Measurements from ENCODE around the gene CDON.
"Not testable (repeated sequence)": the region's sequence is repeated elsewhere in the genome, so short reads cannot be mapped to it uniquely, and the experiment has no call there.

Gene CDON

DNA sequence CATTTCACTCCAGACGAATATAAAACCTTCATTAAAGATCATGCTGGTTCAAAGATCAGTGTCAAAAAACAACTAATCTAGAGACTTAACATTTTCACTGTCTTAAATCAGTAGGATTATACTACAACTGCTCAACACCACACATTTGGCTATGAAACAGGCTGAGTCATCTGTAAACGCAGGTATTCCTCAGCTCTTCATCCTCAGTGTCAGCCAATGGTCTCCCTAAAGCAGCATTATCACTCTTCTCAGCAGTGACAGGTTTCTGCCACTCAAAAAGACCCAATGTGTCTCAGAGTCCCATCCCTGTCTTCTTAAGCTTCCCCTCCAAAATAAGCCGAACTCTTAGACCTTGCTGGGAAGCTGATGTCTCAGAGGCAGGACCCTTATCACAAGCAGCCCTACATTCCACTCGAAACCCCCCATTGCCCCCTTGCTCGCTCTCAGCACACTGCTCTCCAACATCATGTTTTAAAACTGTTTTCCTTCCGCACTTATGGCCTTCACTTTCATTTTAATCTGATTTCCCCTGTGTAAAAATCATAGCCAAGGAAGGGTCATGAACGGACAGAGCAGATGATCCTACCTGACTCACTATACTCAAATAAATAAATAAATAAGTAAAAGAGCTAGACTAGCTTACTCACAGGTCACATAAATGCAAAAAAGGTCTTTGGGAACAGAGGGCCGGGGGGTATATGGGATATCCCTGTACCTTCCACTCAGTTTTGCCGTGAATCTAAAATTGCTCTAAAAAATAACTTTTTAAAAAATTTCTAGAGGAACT, 23.0 kb downstream of the CDON start:
- Histone ChIP-seq H2AFZ (ENCODE audit: low read length, unreplicated experiment) (no peak overlapping the region), H3K36me3 (ENCODE audit: insufficient read depth, low read length) (no peaks in the 10 kb centered on the region), H3K4me1 (ENCODE audit: control insufficient read depth, insufficient read depth, low read length, unreplicated experiment) (peaks cover 9% of the 10 kb centered on the region), H3K27me3 (ENCODE audit: insufficient read depth, low read length) (no peaks in the 10 kb centered on the region), H3K79me2 (ENCODE audit: control insufficient read depth, insufficient read depth, low read length, unreplicated experiment) (no peaks in the 10 kb centered on the region), H3K27ac (ENCODE audit: low read depth, low read length) (no peak overlapping the region), H3K4me3 (ENCODE audit: low read depth, low read length) (no peak overlapping the region)

DNA sequence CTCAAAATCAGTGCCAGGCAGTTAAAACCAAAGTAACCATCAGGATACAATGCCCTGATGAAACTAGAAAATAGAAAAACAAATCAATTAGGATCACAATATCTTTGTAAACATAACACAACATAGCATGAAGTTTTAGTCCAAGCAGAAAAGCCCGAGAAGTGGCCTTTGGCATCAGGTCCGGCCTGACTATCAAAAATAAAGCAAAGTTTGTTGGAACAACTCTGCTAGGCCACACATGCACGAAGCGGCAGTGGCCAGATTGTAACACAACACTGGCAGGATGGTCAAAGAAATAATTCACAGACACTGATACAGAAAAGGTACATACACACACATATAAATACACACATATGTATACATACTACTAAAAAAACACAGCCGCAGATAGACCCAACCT, 26.9 kb downstream of the CDON start:
- H3K27me3 ChIP-seq (ENCODE audit: insufficient read depth, low read length) = no peaks in the 10 kb centered on the region
- H2AFZ ChIP-seq (ENCODE audit: low read length, unreplicated experiment) = no peak overlapping the region
- no peaks in the 10 kb centered on the region for H3K36me3 ChIP-seq (ENCODE audit: insufficient read depth, low read length)
- H3K4me3 ChIP-seq (ENCODE audit: low read depth, low read length) = no peak overlapping the region
- H3K27ac ChIP-seq (ENCODE audit: low read depth, low read length) = no peak overlapping the region
- H3K79me2 ChIP-seq (ENCODE audit: control insufficient read depth, insufficient read depth, low read length, unreplicated experiment) = no peaks in the 10 kb centered on the region
- peaks cover 9% of the 10 kb centered on the region for H3K4me1 ChIP-seq (ENCODE audit: control insufficient read depth, insufficient read depth, low read length, unreplicated experiment)

DNA sequence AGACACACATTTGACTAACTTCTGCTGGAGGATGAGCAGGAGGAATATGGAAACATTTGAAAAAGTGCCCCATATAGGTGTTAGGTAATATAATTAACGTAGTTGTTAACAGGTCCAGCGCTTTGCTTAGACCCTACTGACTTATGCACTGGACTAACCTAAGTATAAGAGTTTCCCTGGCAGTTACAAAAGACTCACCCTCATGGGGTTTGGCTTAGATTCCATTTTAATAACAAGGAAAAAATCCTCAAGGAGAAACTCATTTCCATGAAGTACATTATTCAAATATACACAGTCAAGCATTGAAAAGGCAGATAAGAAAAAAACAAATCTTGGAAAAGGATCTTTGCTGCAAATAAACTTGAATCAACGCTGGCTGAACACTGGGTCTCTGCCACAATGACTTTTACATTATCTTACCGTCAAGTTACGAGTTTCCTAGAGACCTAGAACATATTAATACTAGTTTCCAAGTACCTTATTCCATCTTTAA, 27.7 kb downstream of the CDON start:
- no peaks in the 10 kb centered on the region for H3K79me2 ChIP-seq (ENCODE audit: control insufficient read depth, insufficient read depth, low read length, unreplicated experiment)
- peaks cover 15% of the 10 kb centered on the region for H3K4me1 ChIP-seq (ENCODE audit: control insufficient read depth, insufficient read depth, low read length, unreplicated experiment)
- no peak overlapping the region for H3K4me3 ChIP-seq (ENCODE audit: low read depth, low read length)
- H3K27ac ChIP-seq (ENCODE audit: low read depth, low read length) = no peak overlapping the region
- no peaks in the 10 kb centered on the region for H3K36me3 ChIP-seq (ENCODE audit: insufficient read depth, low read length)
- no peak overlapping the region for H2AFZ ChIP-seq (ENCODE audit: low read length, unreplicated experiment)
- no peaks in the 10 kb centered on the region for H3K27me3 ChIP-seq (ENCODE audit: insufficient read depth, low read length)

DNA sequence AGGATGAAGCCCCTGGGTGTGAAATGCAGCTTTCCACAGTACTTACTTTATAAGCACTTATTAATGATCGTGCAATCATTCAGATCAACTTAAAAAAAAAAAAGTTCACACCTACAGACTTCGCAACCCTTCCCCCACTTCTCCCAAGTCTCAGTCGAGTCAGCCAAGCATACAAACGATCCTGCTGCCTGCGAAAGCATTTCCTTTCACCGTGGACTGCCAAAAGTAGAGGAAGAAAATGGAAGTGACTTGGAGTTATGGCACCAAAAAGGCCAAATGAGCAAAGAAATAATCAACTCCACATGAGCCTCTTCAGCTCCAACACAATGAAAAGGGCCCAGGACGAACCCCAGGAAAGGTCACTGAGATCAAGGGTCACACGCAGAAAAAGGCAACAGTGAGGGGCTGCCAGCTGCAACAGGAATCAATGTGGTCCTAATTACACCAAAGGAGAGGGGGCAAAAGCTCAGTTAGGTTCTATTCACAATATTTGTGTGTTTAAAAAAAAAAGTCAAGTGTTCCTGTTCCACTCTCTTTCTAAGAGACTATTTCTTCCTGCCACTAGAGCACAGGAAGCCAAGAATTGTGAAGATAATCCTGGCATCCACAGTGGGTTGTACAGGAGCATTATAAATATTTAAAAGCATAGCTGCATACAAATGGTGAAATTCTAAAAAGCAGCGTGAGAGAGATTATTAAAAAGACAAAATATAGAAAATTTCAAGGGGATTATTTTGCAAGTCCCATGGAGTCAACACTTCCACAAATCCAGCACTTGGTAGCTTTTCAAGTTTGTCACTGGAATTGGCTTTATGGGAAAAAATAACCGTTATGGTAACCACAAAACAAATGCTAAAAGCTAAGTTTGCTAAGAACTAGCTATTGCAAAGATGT, 28.4 kb downstream of the CDON start:
- H3K4me1 ChIP-seq (ENCODE audit: control insufficient read depth, insufficient read depth, low read length, unreplicated experiment) = peaks cover 10% of the 10 kb centered on the region
- no peak overlapping the region for H3K27ac ChIP-seq (ENCODE audit: low read depth, low read length)
- H3K36me3 ChIP-seq (ENCODE audit: insufficient read depth, low read length) = no peaks in the 10 kb centered on the region
- no peaks in the 10 kb centered on the region for H3K79me2 ChIP-seq (ENCODE audit: control insufficient read depth, insufficient read depth, low read length, unreplicated experiment)
- H3K4me3 ChIP-seq (ENCODE audit: low read depth, low read length) = no peak overlapping the region
- no peak overlapping the region for H2AFZ ChIP-seq (ENCODE audit: low read length, unreplicated experiment)
- H3K27me3 ChIP-seq (ENCODE audit: insufficient read depth, low read length) = no peaks in the 10 kb centered on the region

DNA sequence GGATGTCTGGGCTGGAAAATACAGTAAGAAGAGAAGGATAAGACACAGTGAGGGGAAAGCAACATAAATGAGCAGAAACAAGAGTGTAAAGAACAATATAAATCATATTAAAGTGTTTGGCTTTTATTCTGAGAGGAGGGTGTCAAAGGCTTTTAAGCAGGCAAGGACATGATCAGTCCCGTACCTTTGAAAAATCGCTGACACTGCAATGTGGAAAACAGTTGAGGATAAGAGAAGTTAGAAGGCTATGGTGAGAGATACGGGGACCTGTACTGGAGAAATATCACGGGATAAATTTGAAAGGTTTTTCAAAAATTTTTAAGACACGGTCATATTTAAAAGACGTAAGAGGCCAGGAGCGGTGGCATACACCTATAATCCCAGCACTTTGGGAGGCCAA, 30.3 kb downstream of the CDON start:
- no peaks in the 10 kb centered on the region for H3K36me3 ChIP-seq (ENCODE audit: insufficient read depth, low read length)
- H3K27ac ChIP-seq (ENCODE audit: low read depth, low read length) = no peak overlapping the region
- H2AFZ ChIP-seq (ENCODE audit: low read length, unreplicated experiment) = no peak overlapping the region
- H3K4me1 ChIP-seq (ENCODE audit: control insufficient read depth, insufficient read depth, low read length, unreplicated experiment) = peaks cover 8% of the 10 kb centered on the region
- H3K27me3 ChIP-seq (ENCODE audit: insufficient read depth, low read length) = no peaks in the 10 kb centered on the region
- H3K4me3 ChIP-seq (ENCODE audit: low read depth, low read length) = no peak overlapping the region
- H3K79me2 ChIP-seq (ENCODE audit: control insufficient read depth, insufficient read depth, low read length, unreplicated experiment) = no peaks in the 10 kb centered on the region

DNA sequence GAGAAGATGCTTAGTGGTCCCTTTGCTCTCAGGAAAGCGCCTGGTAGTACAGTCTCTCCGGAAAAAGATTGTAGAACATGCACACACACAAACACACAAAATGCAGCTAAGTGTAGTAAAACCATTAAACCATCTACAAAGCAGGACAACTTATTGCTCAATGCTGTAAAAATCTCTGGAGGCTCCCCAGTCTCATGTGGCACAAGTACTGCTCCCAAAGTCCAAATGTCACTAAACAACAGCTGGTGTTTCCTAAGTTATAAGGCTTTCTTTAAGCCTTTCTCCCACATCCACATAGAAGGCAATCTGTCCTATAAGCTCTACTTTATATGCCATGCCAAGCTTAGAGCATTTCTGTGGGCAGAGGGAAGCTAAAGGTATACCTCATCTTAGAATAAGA, 32.9 kb downstream of the CDON start:
- Histone ChIP-seq H3K27ac (ENCODE audit: low read depth, low read length) (no peak overlapping the region), H3K27me3 (ENCODE audit: insufficient read depth, low read length) (no peaks in the 10 kb centered on the region), H3K36me3 (ENCODE audit: insufficient read depth, low read length) (no peaks in the 10 kb centered on the region), H2AFZ (ENCODE audit: low read length, unreplicated experiment) (no peak overlapping the region), H3K4me1 (ENCODE audit: control insufficient read depth, insufficient read depth, low read length, unreplicated experiment) (peaks cover 8% of the 10 kb centered on the region), H3K79me2 (ENCODE audit: control insufficient read depth, insufficient read depth, low read length, unreplicated experiment) (no peaks in the 10 kb centered on the region), H3K4me3 (ENCODE audit: low read depth, low read length) (no peak overlapping the region)

DNA sequence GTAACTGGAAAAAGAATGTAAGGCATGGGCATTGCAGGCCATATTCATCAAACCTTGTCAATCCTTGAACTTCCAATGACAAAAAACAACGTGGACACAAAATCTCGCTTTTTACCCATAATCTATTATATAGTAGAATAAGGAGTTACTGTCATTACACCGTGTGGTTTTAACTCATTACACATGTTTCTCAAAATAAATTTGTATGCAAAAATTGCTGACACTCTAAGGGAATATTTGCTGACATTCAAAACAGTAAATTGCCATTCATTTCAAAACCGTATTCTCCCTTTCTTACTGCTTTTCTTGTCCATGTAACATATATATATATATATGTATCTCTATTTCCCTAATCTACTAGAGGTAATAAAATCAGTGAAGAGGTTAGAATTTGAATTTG, 33.4 kb downstream of the CDON start:
- Histone ChIP-seq H3K79me2 (ENCODE audit: control insufficient read depth, insufficient read depth, low read length, unreplicated experiment) (no peaks in the 10 kb centered on the region), H3K4me1 (ENCODE audit: control insufficient read depth, insufficient read depth, low read length, unreplicated experiment) (peaks cover 8% of the 10 kb centered on the region), H2AFZ (ENCODE audit: low read length, unreplicated experiment) (no peak overlapping the region), H3K27ac (ENCODE audit: low read depth, low read length) (no peak overlapping the region), H3K4me3 (ENCODE audit: low read depth, low read length) (no peak overlapping the region), H3K27me3 (ENCODE audit: insufficient read depth, low read length) (no peaks in the 10 kb centered on the region), H3K36me3 (ENCODE audit: insufficient read depth, low read length) (no peaks in the 10 kb centered on the region)

DNA sequence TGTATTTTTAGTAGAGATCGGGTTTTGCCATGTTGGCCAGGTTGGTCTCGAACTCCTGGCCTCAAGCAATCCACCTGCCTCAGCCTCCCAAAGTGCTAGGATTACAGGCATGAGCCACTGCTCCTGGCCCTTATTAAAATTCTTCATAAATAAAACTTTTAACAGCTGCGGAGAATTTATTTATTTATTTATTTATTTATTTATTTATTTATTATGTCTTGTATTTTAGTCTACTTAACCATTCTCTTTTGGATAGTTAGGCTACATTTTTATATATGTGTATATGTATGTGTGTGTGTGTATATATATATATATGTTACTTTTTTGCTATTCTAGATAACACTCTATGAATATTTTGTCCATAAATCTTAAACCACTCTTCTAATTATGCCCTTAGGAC, 34.1 kb downstream of the CDON start:
- H3K36me3 ChIP-seq (ENCODE audit: insufficient read depth, low read length); H3K27me3 ChIP-seq (ENCODE audit: insufficient read depth, low read length); H3K27ac ChIP-seq (ENCODE audit: low read depth, low read length); H2AFZ ChIP-seq (ENCODE audit: low read length, unreplicated experiment); H3K4me1 ChIP-seq (ENCODE audit: control insufficient read depth, insufficient read depth, low read length, unreplicated experiment); H3K79me2 ChIP-seq (ENCODE audit: control insufficient read depth, insufficient read depth, low read length, unreplicated experiment); H3K4me3 ChIP-seq (ENCODE audit: low read depth, low read length): not testable (repeated sequence)

DNA sequence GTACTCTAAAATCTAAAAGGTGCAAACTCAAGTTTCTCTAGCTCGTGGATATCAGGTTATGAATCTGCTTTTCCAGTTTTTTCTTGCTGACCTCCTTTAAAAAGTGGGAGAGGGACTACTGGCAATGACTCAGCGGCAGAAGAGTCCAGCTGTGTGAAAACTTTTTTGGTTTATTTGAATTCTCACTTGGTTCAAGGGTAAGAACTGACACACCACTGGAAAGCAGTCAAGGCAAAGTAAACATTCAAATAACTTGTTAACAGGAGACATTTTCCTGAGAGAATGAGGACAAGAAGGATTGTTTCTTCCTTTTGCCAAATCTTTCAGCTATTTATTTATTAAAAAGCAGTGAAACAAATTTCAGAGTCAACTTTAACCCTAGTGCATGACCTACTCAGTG, 36.1 kb downstream of the CDON start:
- H2AFZ ChIP-seq (ENCODE audit: low read length, unreplicated experiment) = no peak overlapping the region
- H3K4me3 ChIP-seq (ENCODE audit: low read depth, low read length) = no peak overlapping the region
- no peaks in the 10 kb centered on the region for H3K36me3 ChIP-seq (ENCODE audit: insufficient read depth, low read length)
- no peaks in the 10 kb centered on the region for H3K27me3 ChIP-seq (ENCODE audit: insufficient read depth, low read length)
- no peak overlapping the region for H3K27ac ChIP-seq (ENCODE audit: low read depth, low read length)
- H3K79me2 ChIP-seq (ENCODE audit: control insufficient read depth, insufficient read depth, low read length, unreplicated experiment) = no peaks in the 10 kb centered on the region
- H3K4me1 ChIP-seq (ENCODE audit: control insufficient read depth, insufficient read depth, low read length, unreplicated experiment) = peaks cover 8% of the 10 kb centered on the region

DNA sequence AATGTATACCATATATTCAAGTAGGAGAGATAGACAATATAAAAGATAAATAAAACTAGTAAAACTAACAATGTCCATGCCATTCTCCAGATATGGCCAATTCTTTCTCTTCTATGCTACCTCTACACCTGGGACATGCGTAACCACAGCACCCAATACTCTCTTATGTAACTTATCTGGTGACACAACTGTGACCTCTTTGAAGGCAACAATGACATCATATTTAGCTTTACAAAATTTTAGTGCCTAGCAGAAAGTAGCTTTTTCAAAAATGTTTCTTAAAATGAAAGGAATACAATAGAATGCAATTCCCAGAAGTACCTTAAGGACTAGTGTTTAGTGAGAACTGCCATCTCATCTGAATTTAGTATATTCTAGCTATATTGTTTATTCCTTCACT, 36.8 kb downstream of the CDON start:
- Histone ChIP-seq H3K36me3 (ENCODE audit: insufficient read depth, low read length) (no peaks in the 10 kb centered on the region), H3K27ac (ENCODE audit: low read depth, low read length) (no peak overlapping the region), H3K4me3 (ENCODE audit: low read depth, low read length) (no peak overlapping the region), H3K27me3 (ENCODE audit: insufficient read depth, low read length) (no peaks in the 10 kb centered on the region), H3K4me1 (ENCODE audit: control insufficient read depth, insufficient read depth, low read length, unreplicated experiment) (peaks cover 8% of the 10 kb centered on the region), H3K79me2 (ENCODE audit: control insufficient read depth, insufficient read depth, low read length, unreplicated experiment) (no peaks in the 10 kb centered on the region), H2AFZ (ENCODE audit: low read length, unreplicated experiment) (no peak overlapping the region)

DNA sequence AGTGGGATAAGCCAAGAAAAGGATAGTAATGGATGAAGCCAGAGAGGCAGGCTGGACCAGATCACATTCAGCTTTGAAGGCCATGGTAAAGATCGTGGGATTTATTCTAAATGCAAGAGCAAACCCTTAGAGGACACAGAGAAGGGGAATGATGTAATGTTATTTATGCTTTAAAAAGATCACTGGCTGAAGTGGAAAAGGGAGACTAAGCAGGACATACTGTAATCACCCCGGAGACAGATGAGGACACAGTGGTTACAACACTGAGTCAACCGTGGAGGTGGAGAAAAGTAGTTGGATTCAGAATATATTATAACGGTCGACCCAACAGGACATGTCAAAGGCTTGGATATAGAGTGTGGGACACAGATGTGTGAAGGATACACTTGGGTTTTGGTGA, 38.5 kb downstream of the CDON start:
- Histone ChIP-seq H3K4me1 (ENCODE audit: control insufficient read depth, insufficient read depth, low read length, unreplicated experiment) (no peaks in the 10 kb centered on the region), H2AFZ (ENCODE audit: low read length, unreplicated experiment) (no peak overlapping the region), H3K79me2 (ENCODE audit: control insufficient read depth, insufficient read depth, low read length, unreplicated experiment) (no peaks in the 10 kb centered on the region), H3K36me3 (ENCODE audit: insufficient read depth, low read length) (no peaks in the 10 kb centered on the region), H3K27me3 (ENCODE audit: insufficient read depth, low read length) (no peaks in the 10 kb centered on the region), H3K4me3 (ENCODE audit: low read depth, low read length) (no peak overlapping the region), H3K27ac (ENCODE audit: low read depth, low read length) (no peak overlapping the region)
